ENCODE results near the gene FMNL2. TPM values are rescaled to one million over a fixed set of nuclear protein-coding genes. Genes with fewer than 3 reads are reported as not detected.

FMNL2 gene
- total RNA-seq, 3 donors from 2014 or later (not counting 1 experiment from before 2014, with no cell fraction given): 0.34 to 3.0 (median 0.78) TPM

- DNase-seq (no peak), ATAC-seq (no peak)
- 73% methylated on average over 2 of the region's 3 CpGs for WGBS (ENCODE audit: insufficient coverage)
- intact Hi-C loops (cut with micrococcal nuclease): no loop called here
- Histone ChIP-seq H3K4me3 (ENCODE audit: low read length) (no peak overlapping the region), H3K27ac (ENCODE audit: low read length) (no peak overlapping the region), H3K27me3 (ENCODE audit: control insufficient read depth, insufficient read depth, low read length) (no peaks in the 10 kb centered on the region), H3K9me3 (ENCODE audit: control insufficient read depth, insufficient read depth, low read length) (no peaks in the 10 kb centered on the region), H3K4me1 (ENCODE audit: control insufficient read depth, insufficient read depth, low read length) (no peaks in the 10 kb centered on the region), H3K36me3 (ENCODE audit: control insufficient read depth, insufficient read depth, low read length) (no peaks in the 10 kb centered on the region)
- TF ChIP-seq, protein P1, sequence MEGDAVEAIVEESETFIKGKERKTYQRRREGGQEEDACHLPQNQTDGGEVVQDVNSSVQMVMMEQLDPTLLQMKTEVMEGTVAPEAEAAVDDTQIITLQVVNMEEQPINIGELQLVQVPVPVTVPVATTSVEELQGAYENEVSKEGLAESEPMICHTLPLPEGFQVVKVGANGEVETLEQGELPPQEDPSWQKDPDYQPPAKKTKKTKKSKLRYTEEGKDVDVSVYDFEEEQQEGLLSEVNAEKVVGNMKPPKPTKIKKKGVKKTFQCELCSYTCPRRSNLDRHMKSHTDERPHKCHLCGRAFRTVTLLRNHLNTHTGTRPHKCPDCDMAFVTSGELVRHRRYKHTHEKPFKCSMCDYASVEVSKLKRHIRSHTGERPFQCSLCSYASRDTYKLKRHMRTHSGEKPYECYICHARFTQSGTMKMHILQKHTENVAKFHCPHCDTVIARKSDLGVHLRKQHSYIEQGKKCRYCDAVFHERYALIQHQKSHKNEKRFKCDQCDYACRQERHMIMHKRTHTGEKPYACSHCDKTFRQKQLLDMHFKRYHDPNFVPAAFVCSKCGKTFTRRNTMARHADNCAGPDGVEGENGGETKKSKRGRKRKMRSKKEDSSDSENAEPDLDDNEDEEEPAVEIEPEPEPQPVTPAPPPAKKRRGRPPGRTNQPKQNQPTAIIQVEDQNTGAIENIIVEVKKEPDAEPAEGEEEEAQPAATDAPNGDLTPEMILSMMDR (IDR thresholded peaks at IDR 0.05): no peak
- Mint-ChIP-seq H3K36me3 (no peaks in the 10 kb centered on the region), H3K27me3 (ENCODE audit: low read depth in 2 of 2) (peaks cover 6 to 13% of the 10 kb centered on the region in 2 donors), H3K4me3 (no peak overlapping the region), H3K27ac (no peak overlapping the region), H3K9me3 (no peaks in the 10 kb centered on the region), H3K4me1 (no peaks in the 10 kb centered on the region)
Measured at GRCh38 chr2:152462120-152462519, 127.1 kb downstream of the FMNL2 start.

- Histone ChIP-seq H3K9me3 (ENCODE audit: control insufficient read depth, insufficient read depth, low read length) (no peaks in the 10 kb centered on the region), H3K4me1 (ENCODE audit: control insufficient read depth, insufficient read depth, low read length) (no peaks in the 10 kb centered on the region), H3K27me3 (ENCODE audit: control insufficient read depth, insufficient read depth, low read length) (no peaks in the 10 kb centered on the region), H3K27ac (ENCODE audit: low read length) (no peak overlapping the region), H3K36me3 (ENCODE audit: control insufficient read depth, insufficient read depth, low read length) (no peaks in the 10 kb centered on the region), H3K4me3 (ENCODE audit: low read length) (no peak overlapping the region)
- Mint-ChIP-seq H3K4me1 (no peaks in the 10 kb centered on the region), H3K27ac (no peak overlapping the region), H3K36me3 (no peaks in the 10 kb centered on the region), H3K9me3 (no peaks in the 10 kb centered on the region), H3K27me3 (ENCODE audit: low read depth in 2 of 2) (peaks cover 8 to 19% of the 10 kb centered on the region in 2 donors), H3K4me3 (no peak overlapping the region)
- no peak for ATAC-seq
- DNase-seq: no peak
- TF ChIP-seq, protein P1 (IDR thresholded peaks at IDR 0.05): no peak
- WGBS (ENCODE audit: insufficient coverage): 87% methylated on average over 3 of the region's 5 CpGs
- intact Hi-C loops (cut with micrococcal nuclease): no loop called here
Measured at GRCh38 chr2:152462779-152463178, 127.8 kb downstream of the FMNL2 start.

- H3K36me3 Mint-ChIP-seq: no peaks in the 10 kb centered on the region
- ATAC-seq: no peak
Measured at GRCh38 chr2:152464851-152465470, 130.0 kb downstream of the FMNL2 start.

More at GRCh38 chr2:152464851-152465470, 130.0 kb downstream of the FMNL2 start:
- Histone ChIP-seq H3K27me3 (ENCODE audit: control insufficient read depth, insufficient read depth, low read length) (no peaks in the 10 kb centered on the region), H3K9me3 (ENCODE audit: control insufficient read depth, insufficient read depth, low read length) (no peaks in the 10 kb centered on the region), H3K4me3 (ENCODE audit: low read length) (no peak overlapping the region), H3K36me3 (ENCODE audit: control insufficient read depth, insufficient read depth, low read length) (no peaks in the 10 kb centered on the region), H3K27ac (ENCODE audit: low read length) (no peak overlapping the region), H3K4me1 (ENCODE audit: control insufficient read depth, insufficient read depth, low read length) (peaks cover 3% of the 10 kb centered on the region)
- intact Hi-C loops (cut with micrococcal nuclease): no loop called here
- Mint-ChIP-seq H3K9me3 (no peaks in the 10 kb centered on the region), H3K4me1 (peaks cover 8% of the 10 kb centered on the region in 2 donors), H3K27ac (no peak overlapping the region), H3K27me3 (ENCODE audit: low read depth in 2 of 2) (peaks cover 8 to 19% of the 10 kb centered on the region in 2 donors), H3K4me3 (no peak overlapping the region)
- WGBS (ENCODE audit: insufficient coverage): 90% methylated on average over 7 of the region's 7 CpGs
- DNase-seq: no peak
- TF ChIP-seq, protein P1 (IDR thresholded peaks at IDR 0.05): no peak

Data from natural killer cell (primary cell).